HTERT RPE-1 (cell line): ENCODE measurements around the gene GTF3C5.
"Not testable (repeated sequence)": the region's sequence is repeated elsewhere in the genome, so short reads cannot be mapped to it uniquely, and the experiment has no call there.

Experiments used
- in situ Hi-C: fragments of 300-500 bp; cut with MboI; formaldehyde crosslinking; loops from 4 replicates; pipeline ENCODE4 v1.14.3; 2020; ENCODE audit warnings: low sequenced_read_pairs

Gene GTF3C5

GRCh38 chr9:133027134-133027533 is 3.7 kb upstream of the GTF3C5 start:
- in situ Hi-C loops, result no loop called here

GRCh38 chr9:133028221-133028620 is 2.6 kb upstream of the GTF3C5 start:
- in situ Hi-C loops, result no loop called here

- in situ Hi-C loops, result no loop called here
Measured at GRCh38 chr9:133029994-133030316, 842 bp upstream of the GTF3C5 start.

GRCh38 chr9:133031130-133031422 is 279 bp downstream of the GTF3C5 start:
- in situ Hi-C loops, result no loop called here

GRCh38 chr9:133031496-133031911 is 707 bp downstream of the GTF3C5 start:
- in situ Hi-C loops, result no loop called here

GRCh38 chr9:133032171-133032570 is 1.4 kb downstream of the GTF3C5 start:
- in situ Hi-C loops, result no loop called here

GRCh38 chr9:133035669-133036068 is 4.9 kb downstream of the GTF3C5 start:
- in situ Hi-C loops, result no loop called here

GRCh38 chr9:133037775-133038515 is 7.1 kb downstream of the GTF3C5 start:
- in situ Hi-C loops, result no loop called here

GRCh38 chr9:133040892-133041479 is 10.2 kb downstream of the GTF3C5 start:
- in situ Hi-C loops, result not testable (repeated sequence)

GRCh38 chr9:133041958-133042357 is 11.2 kb downstream of the GTF3C5 start:
- in situ Hi-C loops, result no loop called here

GRCh38 chr9:133042676-133043075 is 11.9 kb downstream of the GTF3C5 start:
- in situ Hi-C loops, result no loop called here

GRCh38 chr9:133043449-133044035 is 12.7 kb downstream of the GTF3C5 start:
- in situ Hi-C loops, result no loop called here

- in situ Hi-C loops, result no loop called here
Measured at GRCh38 chr9:133044125-133044524, 13.3 kb downstream of the GTF3C5 start.

- in situ Hi-C loops, result no loop called here
Measured at GRCh38 chr9:133044661-133045060, 13.9 kb downstream of the GTF3C5 start.

GRCh38 chr9:133045132-133045531 is 14.3 kb downstream of the GTF3C5 start:
- in situ Hi-C loops, result no loop called here

GRCh38 chr9:133046196-133046899 is 15.6 kb downstream of the GTF3C5 start:
- in situ Hi-C loops, result no loop called here

- in situ Hi-C loops, result no loop called here
Measured at GRCh38 chr9:133046900-133047295, 16.1 kb downstream of the GTF3C5 start.

GRCh38 chr9:133048595-133048994 is 17.8 kb downstream of the GTF3C5 start:
- in situ Hi-C loops, result no loop called here

GRCh38 chr9:133049043-133049442 is 18.2 kb downstream of the GTF3C5 start:
- in situ Hi-C loops, result no loop called here

- in situ Hi-C loops, result no loop called here
Measured at GRCh38 chr9:133050142-133050541, 19.3 kb downstream of the GTF3C5 start.

GRCh38 chr9:133050781-133051180 is 20.0 kb downstream of the GTF3C5 start:
- in situ Hi-C loops, result no loop called here

- in situ Hi-C loops, result no loop called here
Measured at GRCh38 chr9:133051281-133051900, 20.6 kb downstream of the GTF3C5 start.
